HepG2 (cell line): ENCODE results near the gene RBM43. TPM values are rescaled to one million over a fixed set of nuclear protein-coding genes. Genes with fewer than 3 reads are reported as not detected.

Experiments
- ATAC-seq: fragments of 200-7000 bp; cut with Tn5 transposase; 3 replicates; pipeline ENCODE4 v1.9.1; 2020; ENCODE audit warnings: mild to moderate bottlenecking, moderate library complexity
- BruUV-seq: library from RNA; stranded (reverse); fragments of 400-500 nt; replicated peaks from 2 replicates; lab custom pipeline; 2021; lab: Mats Ljungman, UMichigan
- CTCF ChIA-PET: fragments of 300-600 bp; formaldehyde crosslinking; extraction: SDS; loops from one replicate; lab custom pipeline; 2021; ENCODE audit warnings: low total read pairs, inconsistent platforms, low intra/inter-chr PET ratio; lab: Yijun Ruan, JAX
- POLR2A ChIA-PET: fragments of 350-600 bp; sonication (Branson Sonifier 250); formaldehyde crosslinking; loops from one replicate; lab custom pipeline; 2020; ENCODE audit warnings: antibody characterized with exemption, inconsistent platforms; lab: Yijun Ruan, JAX
- DNase-seq: peaks from one replicate; pipeline ENCODE4 v3.0.0-alpha.2; 2015; ENCODE audit warnings: low spot score
- FAIRE-seq: peaks from 3 replicates; lab custom pipeline; 2011; peaks lifted over from hg19 to GRCh38; lab: Jason Lieb, UNC
- H2AFZ ChIP-seq: one replicate; pipeline ENCODE4 v1.6.1; 2011; ENCODE audit warnings: low read length, inconsistent platforms
- H3K27ac ChIP-seq: fragments of 300-600 bp; 3 replicates; pipeline ENCODE4 v1.8.0; 2011; ENCODE audit warnings: mixed run types, mild to moderate bottlenecking, mixed read lengths, low read length, inconsistent platforms; ENCODE audit not compliant: insufficient read depth; ENCODE audit errors: extremely low read length
- H3K27me3 ChIP-seq, 2 experiments: fragments of 200-600 bp in 1 of 2; 2 replicates in 1 of 2; 3 replicates in 1 of 2; pipeline versions ENCODE4 v1.6.0 to v1.8.0; 2011; ENCODE audit warnings: low read length in 2 of 2, mild to moderate bottlenecking in 2 of 2, moderate library complexity in 2 of 2, inconsistent platforms in 1 of 2; ENCODE audit not compliant: insufficient read depth in 2 of 2, control insufficient read depth in 1 of 2
- H3K36me3 ChIP-seq, 2 experiments: fragments of 200-600 bp in 1 of 2; replicated peaks in 1 of 2; 2 replicates in 1 of 2; 3 replicates in 1 of 2; pipeline versions ENCODE4 v1.5.1 to v1.8.0; 2011; ENCODE audit warnings: low read length in 2 of 2, inconsistent platforms in 1 of 2; ENCODE audit not compliant: insufficient read depth in 2 of 2, control insufficient read depth in 1 of 2
- H3K4me1 ChIP-seq: 2 replicates; pipeline ENCODE4 v1.5.1; 2012; ENCODE audit warnings: low read length, inconsistent platforms; ENCODE audit not compliant: insufficient read depth
- H3K4me2 ChIP-seq: 2 replicates; pipeline ENCODE4 v1.6.0; 2011; ENCODE audit warnings: low read depth, low read length, inconsistent platforms
- H3K4me3 ChIP-seq, 3 experiments: fragments of 200-600 bp in 1 of 3; sonication (generic), shearing (Covaris generic) in 1 of 3; replicated peaks in 1 of 3; 2 replicates each; pipeline ENCODE4 v1.5.1; 2011 to 2016; ENCODE audit warnings: low read length in 3 of 3, inconsistent platforms in 2 of 3, low read depth in 2 of 3, mild to moderate bottlenecking in 2 of 3, control low read depth in 1 of 3, mixed read lengths in 1 of 3; ENCODE audit not compliant: insufficient read depth in 1 of 3
- H3K79me2 ChIP-seq: one replicate; pipeline ENCODE4 v1.6.1; 2011; ENCODE audit warnings: low read length, inconsistent platforms; ENCODE audit not compliant: insufficient read depth
- H3K9ac ChIP-seq: 2 replicates; pipeline ENCODE4 v1.6.0; 2011; ENCODE audit warnings: mild to moderate bottlenecking, low read depth, low read length, inconsistent platforms; ENCODE audit not compliant: insufficient read depth
- H3K9me3 ChIP-seq: 2 replicates; pipeline ENCODE4 v1.5.1; 2012; ENCODE audit warnings: mild to moderate bottlenecking, low read length
- H4K20me1 ChIP-seq: 2 replicates; pipeline ENCODE4 v1.6.0; 2011; ENCODE audit warnings: inconsistent platforms, mild to moderate bottlenecking, low read length, moderate library complexity; ENCODE audit not compliant: insufficient read depth
- AGO1 ChIP-seq: fragments of 200-400 bp; formaldehyde crosslinking; IDR thresholded peaks from 2 replicates; pipeline ENCODE4 v1.6.1; 2017; ENCODE audit warnings: mild to moderate bottlenecking, low read depth, low read length, moderate library complexity; ENCODE audit not compliant: poor library complexity, severe bottlenecking
- BATF2 ChIP-seq: sonication (generic); formaldehyde crosslinking; IDR thresholded peaks from 2 replicates; pipeline ENCODE4 v1.8.0; 2022; ENCODE audit warnings: mild to moderate bottlenecking, missing genetic modification reagents, moderate library complexity
- CTCF ChIP-seq: sonication (generic); formaldehyde crosslinking; IDR thresholded peaks from 2 replicates; pipeline ENCODE4 v1.5.0; 2020; ENCODE audit warnings: mild to moderate bottlenecking, missing genetic modification reagents, moderate library complexity
- FOXA1 ChIP-seq, 2 experiments: fragments of 450-650 bp in 1 of 2; sonication (generic) in 1 of 2; formaldehyde crosslinking in 1 of 2; IDR thresholded peaks; 2 replicates each; pipeline versions ENCODE4 v1.4.0 to v1.6.1; 2016 to 2020; ENCODE audit warnings: missing genetic modification reagents in 1 of 2
- JUND ChIP-seq: sonication (generic); formaldehyde crosslinking; IDR thresholded peaks from 2 replicates; pipeline ENCODE4 v1.8.0; 2022; ENCODE audit warnings: mild to moderate bottlenecking, missing genetic modification reagents
- NR1H2 ChIP-seq: sonication (generic); formaldehyde crosslinking; IDR thresholded peaks from 2 replicates; pipeline ENCODE4 v1.8.1; 2022; ENCODE audit warnings: low read depth, missing genetic modification reagents, borderline replicate concordance
- NR3C1 ChIP-seq: sonication (generic); formaldehyde crosslinking; IDR thresholded peaks from 2 replicates; pipeline ENCODE4 v1.4.0; 2020; ENCODE audit warnings: missing genetic modification reagents
- PAXIP1 ChIP-seq: sonication (generic); formaldehyde crosslinking; conservative IDR thresholded peaks from 2 replicates; pipeline ENCODE4 v1.4.0; 2020; ENCODE audit warnings: mild to moderate bottlenecking, missing genetic modification reagents, moderate library complexity
- PLSCR1 ChIP-seq: sonication (generic); formaldehyde crosslinking; IDR thresholded peaks from 2 replicates; pipeline ENCODE4 v1.5.0; 2020; ENCODE audit warnings: missing genetic modification reagents, mild to moderate bottlenecking, borderline replicate concordance
- RNF2 ChIP-seq: fragments of 450-650 bp; conservative IDR thresholded peaks from 2 replicates; pipeline ENCODE4 v1.6.1; 2016; ENCODE audit warnings: low read depth
- SMAD9 ChIP-seq: sonication (generic); formaldehyde crosslinking; IDR thresholded peaks from 2 replicates; pipeline ENCODE4 v1.5.1; 2020; ENCODE audit warnings: mild to moderate bottlenecking, missing genetic modification reagents
- SP140L ChIP-seq: sonication (generic); formaldehyde crosslinking; IDR thresholded peaks from 2 replicates; pipeline ENCODE4 v1.4.0; 2020; ENCODE audit warnings: missing genetic modification reagents, borderline replicate concordance
- TFAP4 ChIP-seq: sonication (generic); IDR thresholded peaks from 2 replicates; pipeline ENCODE4 v1.6.1; 2016; ENCODE audit warnings: low read depth, borderline replicate concordance
- ZNF546 ChIP-seq: sonication (generic); formaldehyde crosslinking; conservative IDR thresholded peaks from 2 replicates; pipeline ENCODE4 v1.8.1; 2023; ENCODE audit warnings: mild to moderate bottlenecking, missing genetic modification reagents
- WGBS: methylation state at CpG from one replicate; pipeline ENCODE4 v1.1.6; 2017; ENCODE audit warnings: low lambda C conversion rate; 5-methylcytosine and 5-hydroxymethylcytosine counted together
- in situ Hi-C: cut with HindIII; loops from 2 replicates; pipeline ENCODE4 v1.10.0; 2017; ENCODE audit warnings: low pct_unique_long_range_greater_than_20kb; ENCODE audit not compliant: extremely low pct_ligation_motif_present
- intact Hi-C: fragments of 100-400 bp; cut with micrococcal nuclease; formaldehyde crosslinking; loops from one replicate; pipeline ENCODE4 v1.10.0; 2022; ENCODE audit not compliant: unreplicated experiment
- polyA plus RNA-seq, 8 experiments: library from polyadenylated mRNA; depleted of rRNA in 3 of 8; stranded (reverse) in 7 of 8; unstranded in 1 of 8; fragments of >200 nt; fragmentation: Illumina TruSeq in 4 of 8; extraction: Trizol in 4 of 8; gene quantifications; 2 replicates each; pipeline versions ENCODE4 v1.2.1 to v1.2.3, GENCODE V29; 2011 to 2016; ENCODE audit warnings: low read depth in 4 of 8, missing spikeins in 1 of 8, mixed read lengths in 1 of 8; ENCODE audit not compliant: insufficient read depth in 1 of 8
- total RNA-seq, 5 experiments: library from RNA; depleted of rRNA; stranded (reverse); fragments of >200 nt; fragmentation: Illumina TruSeq; extraction: Trizol; gene quantifications; 2 replicates each; pipeline ENCODE4 v1.2.3, GENCODE V29; 2016; ENCODE audit warnings: low read depth in 1 of 5

Gene RBM43
- total and polyA plus RNA-seq, 2 of the 13 experiments (the other 11 are each of a cell fraction or from before 2014, with no cell fraction given) = 0.31 to 0.70 TPM

- H3K4me3 ChIP-seq = no peak overlapping the region
- ATAC-seq (peak; percentile 91), DNase-seq (peak; percentile 57), FAIRE-seq (peak; percentile 81)
- WGBS = 15% methylated on average over 6 of the region's 6 CpGs
- ChIA-PET CTCF (interaction anchor here (0.6 kb wide), 1 partner anchor 12 kb away, joined by 3 read pairs; no protein-coding TSS in a partner anchor), POLR2A (no interaction called here)
- no peak overlapping the region for H3K4me2 ChIP-seq
- no TSS peak for BruUV-seq
- no peaks in the 10 kb centered on the region for H3K79me2 ChIP-seq
- H3K36me3 ChIP-seq = no peaks in the 10 kb centered on the region
- 0 out of 5 replicates have a peak, but pooled peaks cover 0 to 6% of the 10 kb centered on the region in 2 experiments for H3K27me3 ChIP-seq
- intact Hi-C loops (loop anchor here (2.0 to 5.0 kb wide), 4 partner anchors 207 to 1644 kb away; partner anchors contain the start of gene RND3), in situ Hi-C loops (loop anchor here (10.0 kb wide), 1 partner anchor 1644 kb away; no protein-coding TSS in a partner anchor)
- H2AFZ ChIP-seq = no peak overlapping the region
- H3K9me3 ChIP-seq = no peaks in the 10 kb centered on the region
- H3K4me1 ChIP-seq = no peaks in the 10 kb centered on the region
- no peak overlapping the region for H3K9ac ChIP-seq
- no peak overlapping the region for H3K27ac ChIP-seq
- no peaks in the 10 kb centered on the region for H4K20me1 ChIP-seq
- TF ChIP-seq FOXA1 (IDR thresholded peaks at IDR 0.05) (no peak), FOXA1 (CRISPR knock-in tag; IDR thresholded peaks at IDR 0.05) (no peak), CTCF (CRISPR knock-in tag) (peak; percentile 82), TFAP4 (peak; percentile 51; the same call in 1 of the 2 replicates), SP140L (CRISPR knock-in tag) (0 out of 2 replicates have a peak, but pooled peaks have one; percentile 44), AGO1 (no peak), PLSCR1 (CRISPR knock-in tag) (no peak), NR1H2 (CRISPR knock-in tag) (no peak), BATF2 (no peak), NR3C1 (CRISPR knock-in tag) (no peak), JUND (CRISPR knock-in tag) (no peak), ZNF546 (CRISPR knock-in tag) (no peak), RNF2 (no peak), PAXIP1 (no peak), SMAD9 (CRISPR knock-in tag) (no peak)
These were observed 22.9 kb downstream of the RBM43 start for GRCh38 chr2:151238527-151239487.
